Astrocyte (in vitro differentiated cells and primary cell): ENCODE results near the gene HSPG2. TPM values are rescaled to one million over a fixed set of nuclear protein-coding genes. Genes with fewer than 3 reads are reported as not detected.

Source experiments
- DNase-seq: peaks from one replicate; pipeline ENCODE4 v3.0.0-alpha.2; 2010; ENCODE audit warnings: low read depth
- FAIRE-seq: peaks from 2 replicates; lab custom pipeline; 2011; peaks lifted over from hg19 to GRCh38; lab: Jason Lieb, UNC
- H2AFZ ChIP-seq: 2 replicates; pipeline ENCODE4 v1.6.0; 2012; ENCODE audit warnings: low read depth, low read length, inconsistent platforms
- H3K27ac ChIP-seq: 2 replicates; pipeline ENCODE4 v1.5.1; 2011; ENCODE audit warnings: low read depth, low read length, inconsistent platforms
- H3K27me3 ChIP-seq: 2 replicates; pipeline ENCODE4 v1.6.0; 2011; ENCODE audit warnings: low read length, inconsistent platforms; ENCODE audit not compliant: insufficient read depth
- H3K36me3 ChIP-seq: 2 replicates; pipeline ENCODE4 v1.5.1; 2011; ENCODE audit warnings: low read length, inconsistent platforms; ENCODE audit not compliant: insufficient read depth
- H3K4me1 ChIP-seq: 2 replicates; pipeline ENCODE4 v1.5.1; 2011; ENCODE audit warnings: low read length, inconsistent platforms; ENCODE audit not compliant: insufficient read depth
- H3K4me2 ChIP-seq: 2 replicates; pipeline ENCODE4 v1.6.0; 2012; ENCODE audit warnings: low read length, inconsistent platforms
- H3K4me3 ChIP-seq: 2 replicates; pipeline ENCODE4 v1.5.1; 2011; ENCODE audit warnings: low read depth, mild to moderate bottlenecking, low read length, inconsistent platforms; ENCODE audit not compliant: insufficient read depth
- H3K79me2 ChIP-seq: 2 replicates; pipeline ENCODE4 v1.6.0; 2012; ENCODE audit warnings: mild to moderate bottlenecking, low read length, inconsistent platforms; ENCODE audit not compliant: insufficient read depth
- H3K9ac ChIP-seq: 2 replicates; pipeline ENCODE4 v1.6.0; 2012; ENCODE audit warnings: mild to moderate bottlenecking, low read length, inconsistent platforms
- H3K9me3 ChIP-seq: 2 replicates; pipeline ENCODE4 v1.5.1; 2012; ENCODE audit warnings: low read depth, mild to moderate bottlenecking, low read length, inconsistent platforms; ENCODE audit not compliant: insufficient read depth
- H4K20me1 ChIP-seq: 2 replicates; pipeline ENCODE4 v1.6.0; 2012; ENCODE audit warnings: low read length, inconsistent platforms; ENCODE audit not compliant: insufficient read depth
- H3K27ac Mint-ChIP-seq: one replicate; pipeline ENCODE4 v1.8.0; 2021; ENCODE audit warnings: mild to moderate bottlenecking, mixed read lengths; ENCODE audit not compliant: unreplicated experiment
- H3K27me3 Mint-ChIP-seq: one replicate; pipeline ENCODE4 v1.8.0; 2021; ENCODE audit warnings: low read depth, mixed read lengths; ENCODE audit not compliant: unreplicated experiment
- H3K36me3 Mint-ChIP-seq: one replicate; pipeline ENCODE4 v1.8.0; 2021; ENCODE audit warnings: low read depth, mixed read lengths; ENCODE audit not compliant: unreplicated experiment
- H3K4me1 Mint-ChIP-seq: one replicate; pipeline ENCODE4 v1.8.0; 2021; ENCODE audit warnings: low read depth, mixed read lengths; ENCODE audit not compliant: unreplicated experiment
- H3K4me3 Mint-ChIP-seq: one replicate; pipeline ENCODE4 v1.8.0; 2021; ENCODE audit warnings: mild to moderate bottlenecking, moderate library complexity, mixed read lengths; ENCODE audit not compliant: unreplicated experiment
- H3K9me3 Mint-ChIP-seq: one replicate; pipeline ENCODE4 v1.8.0; 2021; ENCODE audit warnings: mild to moderate bottlenecking, mixed read lengths; ENCODE audit not compliant: unreplicated experiment
- EZH2 ChIP-seq: IDR thresholded peaks from 2 replicates; pipeline ENCODE4 v1.6.1; 2012; ENCODE audit warnings: mild to moderate bottlenecking, low read length, inconsistent platforms; ENCODE audit not compliant: insufficient read depth
- total RNA-seq: library from RNA; stranded (reverse); gene quantifications from 2 replicates; pipeline ENCODE4 v1.2.1, GENCODE V29; 2021
- TF ChIP-seq, protein P1 (sequence below): IDR thresholded peaks from 2 replicates; pipeline ENCODE4 v1.5.1; 2011; ENCODE audit warnings: low read depth, mild to moderate bottlenecking, inconsistent platforms, low read length, moderate library complexity; ENCODE audit not compliant: insufficient read depth

The HSPG2 gene
- total RNA-seq, 1 donor from 2014 or later: 249 TPM

- H3K27ac ChIP-seq: no peak overlapping the region
- Mint-ChIP-seq H3K36me3 (peaks cover 45% of the 10 kb centered on the region), H3K27me3 (no peaks in the 10 kb centered on the region), H3K9me3 (peaks cover 3% of the 10 kb centered on the region), H3K4me1 (no peaks in the 10 kb centered on the region), H3K4me3 (no peak overlapping the region), H3K27ac (no peak overlapping the region)
- H3K4me2 ChIP-seq: no peak overlapping the region
- FAIRE-seq: no peak
- H4K20me1 ChIP-seq: no peaks in the 10 kb centered on the region
- no peak overlapping the region for H3K4me3 ChIP-seq
- H3K79me2 ChIP-seq: no peaks in the 10 kb centered on the region
- H3K9ac ChIP-seq: no peak overlapping the region
- peaks cover 5% of the 10 kb centered on the region for H3K9me3 ChIP-seq
- DNase-seq: no peak
- H3K27me3 ChIP-seq: no peaks in the 10 kb centered on the region
- TF ChIP-seq, protein P1, sequence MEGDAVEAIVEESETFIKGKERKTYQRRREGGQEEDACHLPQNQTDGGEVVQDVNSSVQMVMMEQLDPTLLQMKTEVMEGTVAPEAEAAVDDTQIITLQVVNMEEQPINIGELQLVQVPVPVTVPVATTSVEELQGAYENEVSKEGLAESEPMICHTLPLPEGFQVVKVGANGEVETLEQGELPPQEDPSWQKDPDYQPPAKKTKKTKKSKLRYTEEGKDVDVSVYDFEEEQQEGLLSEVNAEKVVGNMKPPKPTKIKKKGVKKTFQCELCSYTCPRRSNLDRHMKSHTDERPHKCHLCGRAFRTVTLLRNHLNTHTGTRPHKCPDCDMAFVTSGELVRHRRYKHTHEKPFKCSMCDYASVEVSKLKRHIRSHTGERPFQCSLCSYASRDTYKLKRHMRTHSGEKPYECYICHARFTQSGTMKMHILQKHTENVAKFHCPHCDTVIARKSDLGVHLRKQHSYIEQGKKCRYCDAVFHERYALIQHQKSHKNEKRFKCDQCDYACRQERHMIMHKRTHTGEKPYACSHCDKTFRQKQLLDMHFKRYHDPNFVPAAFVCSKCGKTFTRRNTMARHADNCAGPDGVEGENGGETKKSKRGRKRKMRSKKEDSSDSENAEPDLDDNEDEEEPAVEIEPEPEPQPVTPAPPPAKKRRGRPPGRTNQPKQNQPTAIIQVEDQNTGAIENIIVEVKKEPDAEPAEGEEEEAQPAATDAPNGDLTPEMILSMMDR: no peak
- no peak for TF ChIP-seq EZH2
- no peak overlapping the region for H2AFZ ChIP-seq
- H3K36me3 ChIP-seq: peaks cover 29% of the 10 kb centered on the region
- H3K4me1 ChIP-seq: no peaks in the 10 kb centered on the region
Measured at GRCh38 chr1:21838359-21839157, 98.6 kb downstream of the HSPG2 start.

DNA sequence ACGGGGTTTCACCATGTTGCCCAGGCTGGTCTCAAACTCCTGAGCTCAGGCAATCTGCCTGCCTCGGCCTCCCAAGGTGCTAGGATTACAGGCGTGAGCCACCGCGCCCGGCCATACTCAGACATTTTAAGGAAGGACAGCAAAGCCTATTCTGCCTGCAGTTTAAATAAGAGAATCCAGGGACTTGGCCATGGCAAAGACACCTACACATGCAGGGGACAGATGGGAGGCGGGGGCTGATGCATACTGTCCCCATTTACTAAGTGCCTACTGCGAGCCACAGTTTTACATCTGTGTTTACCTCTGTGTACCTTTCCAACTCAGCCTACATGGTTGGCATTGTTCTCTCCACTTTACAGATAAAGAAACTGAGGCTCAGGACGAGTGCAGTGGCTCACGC lies 99.6 kb downstream of the HSPG2 start:
- Histone ChIP-seq H2AFZ (no peak overlapping the region), H4K20me1 (no peaks in the 10 kb centered on the region), H3K79me2 (no peaks in the 10 kb centered on the region), H3K27ac (no peak overlapping the region), H3K27me3 (no peaks in the 10 kb centered on the region), H3K9me3 (peaks cover 5% of the 10 kb centered on the region), H3K4me2 (no peak overlapping the region), H3K9ac (no peak overlapping the region), H3K4me3 (no peak overlapping the region), H3K4me1 (no peaks in the 10 kb centered on the region), H3K36me3 (peaks cover 30% of the 10 kb centered on the region)
- no peak for DNase-seq
- Mint-ChIP-seq H3K4me1 (no peaks in the 10 kb centered on the region), H3K9me3 (peaks cover 6% of the 10 kb centered on the region), H3K4me3 (no peak overlapping the region), H3K27me3 (no peaks in the 10 kb centered on the region), H3K36me3 (peaks cover 47% of the 10 kb centered on the region), H3K27ac (no peak overlapping the region)
- TF ChIP-seq, protein P1: no peak
- FAIRE-seq: no peak

GRCh38 chr1:21836729-21837128 lies 100.4 kb downstream of the HSPG2 start:
- H3K36me3 Mint-ChIP-seq: peaks cover 51% of the 10 kb centered on the region
- Histone ChIP-seq H4K20me1 (no peaks in the 10 kb centered on the region), H3K27me3 (no peaks in the 10 kb centered on the region), H3K79me2 (no peaks in the 10 kb centered on the region), H3K4me3 (no peak overlapping the region), H3K4me1 (no peaks in the 10 kb centered on the region), H3K27ac (no peak overlapping the region), H3K36me3 (peaks cover 30% of the 10 kb centered on the region), H3K4me2 (no peak overlapping the region), H3K9me3 (peaks cover 5% of the 10 kb centered on the region), H3K9ac (no peak overlapping the region), H2AFZ (no peak overlapping the region)
- DNase-seq: no peak
- no peaks in the 10 kb centered on the region for H3K4me1 Mint-ChIP-seq
- H3K9me3 Mint-ChIP-seq: peaks cover 6% of the 10 kb centered on the region
- H3K27ac Mint-ChIP-seq: no peak overlapping the region
- no peak for TF ChIP-seq EZH2
- no peak for FAIRE-seq
- H3K4me3 Mint-ChIP-seq: no peak overlapping the region
- no peaks in the 10 kb centered on the region for H3K27me3 Mint-ChIP-seq
